ENCODE results near the gene SLC10A2. TPM values are rescaled to one million over a fixed set of nuclear protein-coding genes. Genes with fewer than 3 reads are reported as not detected.

Gene SLC10A2
- total and polyA plus RNA-seq, 4 donors: not detected

- TF ChIP-seq HNF4A (conservative IDR thresholded peaks at IDR 0.05): no peak
- Histone ChIP-seq H3K36me3 (ENCODE audit: control insufficient read depth in 4 of 4, insufficient read depth in 3 of 4, low read depth in 1 of 4, low read length in 3 of 4) (no peaks in the 10 kb centered on the region), H3K9ac (ENCODE audit: low read depth in 1 of 2, low read length in 2 of 2) (no peak overlapping the region), H3K4me1 (ENCODE audit: control insufficient read depth in 4 of 4, insufficient read depth in 4 of 4, low read length in 3 of 4) (no peaks in the 10 kb centered on the region), H3K27ac (ENCODE audit: low read depth in 1 of 2, low read length in 2 of 2) (no peak overlapping the region), H3K27me3 (ENCODE audit: control insufficient read depth in 4 of 4, insufficient read depth in 4 of 4, low read length in 3 of 4) (peaks cover 0 to 3% (median 0%) of the 10 kb centered on the region in 4 donors), H3K9me3 (ENCODE audit: control insufficient read depth in 4 of 4, low read length in 3 of 4) (no peaks in the 10 kb centered on the region), H3K4me3 (ENCODE audit: low read depth in 1 of 3, low read length in 3 of 3) (no peak overlapping the region)
- DNase-seq (ENCODE audit: low spot score): no peak
- 75% methylated on average over 1 of the region's 1 CpG for WGBS
Observed at GRCh38 chr13:103040006-103040405, 26.2 kb downstream of the SLC10A2 start.

GRCh38 chr13:103039183-103039582 is 27.0 kb downstream of the SLC10A2 start:
- Histone ChIP-seq H3K27ac (ENCODE audit: low read depth in 1 of 2, low read length in 2 of 2) (no peak overlapping the region), H3K36me3 (ENCODE audit: control insufficient read depth in 4 of 4, insufficient read depth in 3 of 4, low read depth in 1 of 4, low read length in 3 of 4) (no peaks in the 10 kb centered on the region), H3K4me3 (ENCODE audit: low read depth in 1 of 3, low read length in 3 of 3) (no peak overlapping the region), H3K9me3 (ENCODE audit: control insufficient read depth in 4 of 4, low read length in 3 of 4) (no peaks in the 10 kb centered on the region), H3K9ac (ENCODE audit: low read depth in 1 of 2, low read length in 2 of 2) (no peak overlapping the region), H3K27me3 (ENCODE audit: control insufficient read depth in 4 of 4, insufficient read depth in 4 of 4, low read length in 3 of 4) (peaks cover 0 to 3% (median 0%) of the 10 kb centered on the region in 4 donors), H3K4me1 (ENCODE audit: control insufficient read depth in 4 of 4, insufficient read depth in 4 of 4, low read length in 3 of 4) (no peaks in the 10 kb centered on the region)
- DNase-seq (ENCODE audit: low spot score): no peak
- TF ChIP-seq HNF4G (IDR thresholded peaks at IDR 0.05): no peak
- TF ChIP-seq ZBTB33 (IDR thresholded peaks at IDR 0.05): no peak
- no peak for TF ChIP-seq FOXA1 (IDR thresholded peaks at IDR 0.05)
- no peak for TF ChIP-seq REST (IDR thresholded peaks at IDR 0.05)
- no peak for TF ChIP-seq JUND (IDR thresholded peaks at IDR 0.05)
- TF ChIP-seq GABPA (IDR thresholded peaks at IDR 0.05 in 1 of 2, conservative IDR thresholded peaks at IDR 0.05 in 1 of 2): no peak
- no peak for TF ChIP-seq NR2F2 (IDR thresholded peaks at IDR 0.05)
- TF ChIP-seq MAX (IDR thresholded peaks at IDR 0.05): no peak
- no peak for TF ChIP-seq TAF1 (conservative IDR thresholded peaks at IDR 0.05)
- no peak for TF ChIP-seq SP1 (IDR thresholded peaks at IDR 0.05)
- no peak for TF ChIP-seq FOXA2 (IDR thresholded peaks at IDR 0.05)
- 35% methylated on average over 2 of the region's 2 CpGs for WGBS

GRCh38 chr13:103036268-103036667 is 29.9 kb downstream of the SLC10A2 start:
- H3K9me3 ChIP-seq (ENCODE audit: control insufficient read depth in 4 of 4, low read length in 3 of 4): peaks cover 0 to 4% (median 0%) of the 10 kb centered on the region in 4 donors
- no peak overlapping the region for H3K27ac ChIP-seq (ENCODE audit: low read depth in 1 of 2, low read length in 2 of 2)
- 68% methylated on average over 1 of the region's 1 CpG for WGBS
- H3K4me1 ChIP-seq (ENCODE audit: control insufficient read depth in 4 of 4, insufficient read depth in 4 of 4, low read length in 3 of 4): no peaks in the 10 kb centered on the region
- TF ChIP-seq GABPA (IDR thresholded peaks at IDR 0.05 in 1 of 2, conservative IDR thresholded peaks at IDR 0.05 in 1 of 2) (no peak), CTCF (IDR thresholded peaks at IDR 0.05; ENCODE audit: low read depth, low read length, missing input control) (no peak), MAX (IDR thresholded peaks at IDR 0.05) (no peak), TAF1 (conservative IDR thresholded peaks at IDR 0.05) (no peak), RAD21 (IDR thresholded peaks at IDR 0.05) (no peak), HNF4G (IDR thresholded peaks at IDR 0.05) (no peak), NR2F2 (IDR thresholded peaks at IDR 0.05) (no peak), RXRA (IDR thresholded peaks at IDR 0.05) (no peak)
- H3K27me3 ChIP-seq (ENCODE audit: control insufficient read depth in 4 of 4, insufficient read depth in 4 of 4, low read length in 3 of 4): peaks cover 0 to 3% (median 0%) of the 10 kb centered on the region in 4 donors
- no peaks in the 10 kb centered on the region for H3K36me3 ChIP-seq (ENCODE audit: control insufficient read depth in 4 of 4, insufficient read depth in 3 of 4, low read depth in 1 of 4, low read length in 3 of 4)
- no peak overlapping the region for H3K9ac ChIP-seq (ENCODE audit: low read depth in 1 of 2, low read length in 2 of 2)
- H3K4me3 ChIP-seq (ENCODE audit: low read depth in 1 of 3, low read length in 3 of 3): no peak overlapping the region
- DNase-seq (ENCODE audit: low spot score): no peak
